GM21825 (cell line): ENCODE measurements around the gene TMTC1.

Experiments
- ATAC-seq: cut with Tn5 transposase; IDR thresholded peaks from one replicate; pipeline ENCODE4 v1.9.1; 2021; ENCODE audit warnings: mild to moderate bottlenecking, moderate library complexity; ENCODE audit not compliant: unreplicated experiment

Gene TMTC1

DNA sequence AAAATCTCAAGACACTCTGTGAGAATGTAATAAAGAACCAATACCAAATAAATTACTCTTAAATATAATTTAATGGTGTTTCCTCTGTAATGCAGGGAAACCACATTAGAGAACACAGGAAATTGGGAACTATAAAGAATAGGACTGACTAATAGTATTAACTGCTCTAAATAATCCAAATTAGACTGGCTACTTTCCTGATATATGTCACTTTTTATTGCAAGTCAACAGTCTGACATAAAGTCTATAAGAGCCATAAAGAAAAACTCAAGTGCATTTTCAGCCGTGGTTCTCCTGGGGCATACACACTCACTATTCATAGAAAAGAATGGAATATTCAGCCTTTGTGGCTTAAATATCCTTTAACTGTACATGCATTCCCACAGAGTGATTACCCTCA lies 161.5 kb downstream of the TMTC1 start:
- no peak for ATAC-seq

DNA sequence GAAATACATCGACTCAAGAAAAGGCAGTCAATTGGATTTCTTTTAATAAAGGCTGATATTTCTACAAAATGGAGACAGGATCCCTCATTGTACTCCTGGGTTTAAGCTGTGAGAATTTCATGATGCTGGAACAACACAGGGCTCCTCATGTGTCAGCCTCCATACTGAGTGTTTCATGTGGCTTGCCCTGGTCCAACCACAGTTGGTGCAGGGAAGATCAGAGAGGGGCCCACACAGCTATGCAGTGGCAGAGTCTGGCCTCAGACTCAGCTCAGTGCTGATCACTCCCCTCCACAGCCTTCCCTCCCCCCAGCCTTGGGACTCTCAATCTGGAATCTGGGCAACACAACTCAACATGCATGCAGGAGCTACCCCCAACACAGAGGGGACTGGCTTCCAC lies 163.7 kb downstream of the TMTC1 start:
- ATAC-seq, result no peak

DNA sequence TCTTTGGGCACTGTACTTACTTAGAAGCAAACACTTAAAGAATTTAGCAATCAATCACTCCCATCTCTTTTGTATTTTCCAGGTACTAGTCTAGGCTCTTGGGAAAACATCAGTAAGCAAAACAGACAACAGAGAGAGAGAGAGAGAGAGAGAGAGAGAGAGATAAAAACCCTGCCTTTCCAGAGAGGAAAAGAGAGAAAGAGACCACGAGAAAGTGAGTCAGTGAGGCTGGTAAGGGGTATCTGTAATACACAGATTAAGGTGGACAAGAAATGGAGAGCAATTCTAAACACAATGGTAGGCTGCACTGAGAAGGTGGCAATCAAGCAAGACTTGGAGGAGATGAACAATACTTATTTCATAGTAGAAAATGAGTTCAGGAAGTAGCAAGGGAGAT lies 166.3 kb downstream of the TMTC1 start:
- no peak for ATAC-seq

DNA sequence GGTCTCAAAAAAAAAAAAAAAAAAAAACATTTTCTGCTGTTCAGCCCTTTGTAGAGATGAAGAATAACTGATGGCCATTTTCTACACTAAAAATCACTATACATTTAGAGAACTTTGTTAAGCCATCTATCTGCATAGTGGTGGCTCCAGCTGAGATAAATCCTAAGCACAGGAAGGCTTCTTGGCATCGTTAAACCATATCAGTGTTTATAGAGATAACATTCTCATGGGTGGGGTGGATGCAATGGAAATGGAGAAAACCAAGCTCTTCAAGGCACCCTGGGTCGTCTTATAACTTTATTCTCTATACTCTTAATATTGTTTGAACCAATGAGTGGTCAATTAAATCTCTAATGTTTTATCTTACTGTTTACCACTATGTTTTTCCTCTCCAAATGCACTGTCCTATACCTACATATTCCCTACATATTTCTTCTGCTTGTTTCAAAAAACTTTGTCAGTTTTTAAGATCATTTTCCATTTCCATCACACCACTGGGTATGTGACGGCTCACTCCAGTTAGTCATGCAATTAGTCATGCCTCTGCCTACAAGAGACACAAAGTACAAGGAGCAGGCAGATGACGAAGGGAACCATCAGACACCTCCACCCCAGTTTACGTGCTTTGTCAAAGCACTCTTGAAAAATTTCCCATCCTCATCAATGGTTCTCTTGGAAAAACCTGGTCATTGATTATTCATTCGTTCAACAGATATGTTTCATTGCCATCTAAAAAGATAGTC lies 166.9 kb downstream of the TMTC1 start:
- no peak for ATAC-seq

DNA sequence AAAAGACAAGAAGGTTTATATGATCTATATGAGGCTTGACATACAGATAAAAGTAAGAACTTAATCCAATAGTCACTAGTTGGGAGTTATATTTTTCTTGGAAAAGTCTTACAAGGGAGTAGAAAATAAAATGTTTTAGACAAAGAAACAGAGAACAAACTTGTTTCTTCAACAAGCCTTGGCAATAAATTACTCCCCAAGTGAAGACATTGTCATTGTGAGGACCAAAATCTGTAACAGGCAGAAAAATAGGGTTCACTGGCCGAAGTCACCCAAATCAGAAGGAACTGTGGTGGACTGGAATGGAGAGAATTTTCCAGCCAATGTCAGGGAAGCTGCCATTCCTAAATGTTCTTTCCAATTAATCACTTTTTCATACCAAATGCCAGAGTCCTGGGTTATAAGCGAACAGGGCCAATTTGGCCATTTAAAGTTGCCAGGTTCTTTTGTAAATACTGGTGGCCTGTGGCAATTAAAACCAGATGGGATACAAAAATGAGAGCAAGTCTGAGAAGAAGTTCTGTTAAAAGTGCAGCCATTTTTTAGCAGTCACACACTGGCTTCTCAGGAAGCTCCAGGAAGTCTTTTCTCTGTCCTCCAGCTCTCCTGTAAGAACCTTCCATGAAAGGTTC lies 168.9 kb downstream of the TMTC1 start:
- no peak for ATAC-seq

DNA sequence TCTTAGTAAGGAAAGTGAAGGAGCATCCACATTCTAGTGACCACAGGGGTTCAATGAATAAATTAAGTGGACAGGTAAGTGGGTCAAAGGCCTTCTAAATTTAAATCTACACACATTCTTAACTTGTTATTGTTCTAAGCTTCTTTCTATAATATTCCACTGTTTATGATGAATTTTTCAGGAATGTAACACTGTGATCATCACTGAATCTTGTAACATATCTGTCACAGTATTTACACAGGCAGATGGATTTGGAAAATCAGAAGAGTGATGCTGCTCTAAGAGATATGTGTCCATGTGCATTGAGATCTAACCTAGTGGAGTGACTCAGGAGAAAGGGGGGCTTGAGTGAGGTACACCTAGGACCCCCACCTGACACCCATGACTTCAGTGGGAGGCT lies 170.8 kb downstream of the TMTC1 start:
- ATAC-seq, result no peak

DNA sequence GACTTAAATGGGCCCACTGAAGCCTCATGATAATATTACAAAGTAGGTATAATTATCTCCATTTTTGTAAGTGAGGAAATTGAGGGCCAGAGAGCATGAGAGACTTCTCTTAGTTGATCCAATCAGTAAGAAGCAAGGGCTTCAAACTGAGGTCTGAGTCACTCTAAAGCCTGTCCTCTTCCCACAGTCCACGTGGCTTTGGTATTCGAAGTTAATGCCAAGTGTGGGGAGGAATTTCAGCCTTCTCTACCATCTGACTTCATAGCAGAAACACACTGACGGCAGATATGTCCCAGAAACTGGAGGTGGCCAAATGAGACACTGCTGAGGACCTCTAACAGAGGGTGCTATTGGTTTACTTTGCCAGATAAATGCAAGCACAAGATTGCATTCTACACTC lies 171.8 kb downstream of the TMTC1 start:
- no peak for ATAC-seq

DNA sequence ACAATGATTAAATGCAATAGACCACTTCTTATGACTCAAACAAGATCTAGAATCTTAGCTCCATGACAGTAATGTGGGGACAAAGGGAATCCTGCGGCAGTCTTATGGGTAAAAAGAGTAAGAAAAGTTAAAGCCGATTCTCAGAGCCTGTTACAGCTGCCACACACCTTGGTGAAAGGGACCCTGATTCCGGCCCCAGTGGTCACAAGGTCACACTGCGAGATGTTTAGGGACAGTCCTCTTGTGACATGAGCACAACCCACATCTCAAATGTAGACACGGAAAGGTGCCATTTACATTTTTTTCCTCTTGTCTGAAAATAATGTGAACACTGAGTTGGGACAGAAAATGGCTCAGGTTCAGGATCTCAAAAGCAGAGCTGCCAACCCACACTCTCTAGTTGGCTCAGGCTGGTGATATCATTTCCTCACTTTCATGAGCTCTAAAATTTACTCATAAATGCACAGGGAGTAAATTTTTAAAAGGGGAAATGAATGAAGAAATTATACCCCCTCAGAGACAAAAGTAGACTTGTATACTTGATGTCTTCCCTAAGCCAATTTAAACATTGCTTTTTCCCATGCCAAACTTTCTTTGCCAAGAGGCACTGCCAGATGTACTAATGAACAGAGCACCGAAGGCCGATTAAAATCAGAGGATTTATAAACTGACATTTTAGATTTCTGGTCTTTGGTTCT lies 173.1 kb downstream of the TMTC1 start:
- ATAC-seq, result no peak

DNA sequence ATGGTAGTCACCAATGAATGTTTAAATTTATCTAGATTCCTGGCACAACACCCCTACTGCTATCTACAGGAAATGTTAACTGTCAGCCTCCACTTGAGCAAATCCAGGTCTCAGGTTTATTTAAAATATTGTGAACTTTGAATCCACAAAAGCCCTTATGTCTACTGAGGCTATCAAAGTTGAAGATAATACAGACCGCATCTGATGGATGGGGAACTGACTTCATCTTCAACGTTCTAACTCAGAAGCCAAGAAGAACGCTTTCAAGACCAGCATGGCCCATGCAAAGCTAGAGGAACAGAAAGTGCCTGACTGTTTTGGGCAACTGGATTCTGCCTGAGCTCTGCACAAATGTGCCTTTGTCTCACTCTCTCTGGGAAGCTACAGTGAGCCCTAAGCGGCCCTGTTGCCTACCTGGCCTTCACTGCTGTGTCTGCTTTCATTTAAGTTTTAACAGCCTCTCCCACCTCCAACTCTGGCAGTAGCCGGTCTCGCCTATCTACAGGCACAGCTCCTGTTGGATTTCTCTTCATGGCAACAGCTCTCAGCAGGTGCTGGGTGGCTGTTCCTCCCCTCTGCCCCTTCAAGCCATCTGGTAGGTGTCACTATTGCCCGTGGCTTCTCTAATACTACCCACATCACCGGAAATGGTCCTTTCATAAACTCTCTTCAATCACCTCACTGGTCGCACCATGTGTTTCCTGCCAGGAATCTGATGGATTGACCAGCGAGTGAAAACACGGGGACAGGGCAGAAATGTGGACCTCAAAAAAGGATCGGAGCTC lies 174.1 kb downstream of the TMTC1 start:
- ATAC-seq, result no peak

DNA sequence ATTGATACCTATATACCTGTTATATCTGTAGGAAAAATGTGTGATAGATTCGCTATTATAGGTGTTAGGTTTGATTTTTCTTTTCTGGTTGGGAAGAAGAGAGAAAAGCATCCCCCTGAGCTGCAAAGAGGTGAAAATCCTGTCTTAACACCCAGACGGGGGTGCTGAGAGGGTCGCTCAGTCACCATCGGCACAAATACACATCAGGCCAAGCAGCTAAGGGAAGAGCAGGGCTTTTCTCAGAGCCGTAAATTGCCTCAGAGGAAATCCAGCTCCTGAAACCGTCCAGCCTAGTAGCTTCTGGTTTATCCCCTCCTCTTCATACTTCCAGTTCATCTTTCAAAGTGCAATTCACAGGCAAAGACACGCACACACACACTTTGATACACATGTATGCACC lies 175.2 kb downstream of the TMTC1 start:
- no peak for ATAC-seq

DNA sequence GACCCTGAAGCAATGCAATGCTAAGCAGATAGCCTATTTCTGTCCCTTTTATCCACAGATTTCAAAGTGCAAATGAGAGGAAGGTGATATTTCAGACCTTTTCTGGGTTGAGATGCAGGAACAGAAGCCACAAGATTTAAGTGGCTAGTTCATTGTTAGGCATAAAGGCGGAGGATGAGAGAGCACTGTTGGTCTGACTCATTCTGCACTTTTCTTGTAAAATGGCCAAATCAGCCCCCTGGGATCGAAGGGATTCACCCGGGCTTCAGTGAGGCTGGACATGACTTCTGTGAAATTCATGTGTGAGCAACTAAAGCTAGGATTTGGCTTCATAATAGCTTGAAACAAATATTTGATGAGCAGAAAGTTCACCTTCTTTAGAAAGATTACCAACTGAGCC lies 184.4 kb downstream of the TMTC1 start:
- ATAC-seq, result no peak

DNA sequence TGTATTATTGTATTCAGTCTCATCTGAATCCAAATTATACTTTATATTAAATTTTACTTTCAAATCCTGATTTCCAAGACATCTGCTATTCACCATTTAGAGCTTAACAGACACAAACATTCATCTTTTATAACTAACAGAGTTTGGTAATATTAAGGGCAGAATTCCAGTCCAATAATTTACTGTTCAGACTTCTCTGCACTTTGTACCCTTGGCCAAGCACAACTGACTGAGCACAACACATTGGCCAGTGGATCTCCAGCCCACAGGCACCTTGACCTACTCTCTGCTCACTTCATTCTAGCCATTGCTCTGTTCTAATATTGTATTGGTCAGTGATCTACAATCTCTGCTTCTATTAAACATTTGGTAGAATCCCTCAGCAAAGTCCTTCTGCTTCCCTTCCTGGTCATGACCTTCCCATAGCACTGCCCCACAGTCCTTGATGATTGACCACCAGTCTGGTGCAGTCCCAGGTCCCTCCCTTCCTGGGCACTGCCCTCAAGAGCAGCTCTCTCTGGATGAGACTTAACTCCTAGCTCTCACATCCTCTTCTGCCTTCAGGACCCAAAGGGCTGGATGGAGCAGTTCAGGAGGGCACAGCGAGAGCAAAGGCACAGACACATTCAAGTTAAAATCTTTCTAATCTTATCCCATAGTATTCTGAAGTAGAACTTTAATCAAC lies 188.5 kb downstream of the TMTC1 start:
- ATAC-seq, result no peak

DNA sequence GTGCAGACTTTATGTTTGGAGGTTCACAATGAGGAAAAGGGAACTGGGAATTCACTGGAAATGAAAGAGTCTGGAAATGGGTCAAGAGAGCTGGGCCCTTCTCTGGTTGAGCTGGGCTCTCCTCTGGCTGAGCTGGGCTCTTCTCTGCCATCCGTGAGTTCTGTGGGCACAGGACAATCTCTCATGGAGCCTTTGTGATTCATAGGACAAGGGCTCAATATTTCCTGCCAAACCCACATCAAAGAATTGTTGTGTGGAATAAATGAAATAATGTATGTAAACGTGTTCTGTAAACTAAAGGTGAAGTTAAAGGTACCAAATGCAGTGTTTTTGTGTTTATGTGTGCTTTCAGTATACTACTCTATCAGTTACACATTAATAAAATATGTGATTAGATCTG lies 190.7 kb downstream of the TMTC1 start:
- ATAC-seq, result no peak

DNA sequence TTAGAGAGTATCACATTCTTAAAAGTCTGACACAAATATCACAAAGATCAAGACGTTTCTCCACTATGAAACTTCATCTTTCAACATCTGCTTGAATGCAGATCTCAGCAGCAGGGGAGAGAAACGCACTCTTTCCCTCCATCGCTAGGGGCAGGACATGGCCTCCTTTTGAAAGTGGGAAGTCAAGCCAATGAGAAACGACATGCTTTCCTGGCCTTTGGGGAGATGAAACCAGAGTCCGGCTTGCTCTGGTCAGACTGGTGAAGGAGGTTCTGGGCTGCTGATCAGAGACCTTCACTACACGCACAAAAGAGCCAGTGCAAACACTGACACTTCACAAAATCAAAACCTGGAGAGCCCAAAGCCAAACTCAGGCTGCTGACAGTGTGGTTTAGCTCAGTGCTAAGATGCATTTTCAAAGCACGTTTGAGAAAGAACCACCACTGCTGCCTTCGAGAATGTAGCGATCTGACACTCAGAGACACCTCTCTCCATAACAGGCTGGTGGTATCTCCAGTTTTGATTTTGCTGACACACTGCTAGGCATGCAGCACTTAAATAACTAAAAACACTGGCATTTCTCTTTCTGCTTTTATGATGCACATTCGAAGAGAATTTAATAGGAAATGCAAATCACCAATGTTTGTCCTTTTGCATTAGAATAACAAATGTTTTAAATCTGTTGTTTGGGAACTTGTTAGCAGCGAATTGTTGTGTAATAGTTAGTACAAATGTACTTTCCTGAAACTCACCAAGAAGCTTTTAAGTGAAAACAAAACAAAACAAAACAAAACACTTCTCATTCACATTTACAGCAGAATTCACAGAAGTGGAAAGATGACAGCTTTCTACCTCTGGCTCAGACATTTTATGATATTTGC lies 192.4 kb downstream of the TMTC1 start:
- ATAC-seq, result no peak

DNA sequence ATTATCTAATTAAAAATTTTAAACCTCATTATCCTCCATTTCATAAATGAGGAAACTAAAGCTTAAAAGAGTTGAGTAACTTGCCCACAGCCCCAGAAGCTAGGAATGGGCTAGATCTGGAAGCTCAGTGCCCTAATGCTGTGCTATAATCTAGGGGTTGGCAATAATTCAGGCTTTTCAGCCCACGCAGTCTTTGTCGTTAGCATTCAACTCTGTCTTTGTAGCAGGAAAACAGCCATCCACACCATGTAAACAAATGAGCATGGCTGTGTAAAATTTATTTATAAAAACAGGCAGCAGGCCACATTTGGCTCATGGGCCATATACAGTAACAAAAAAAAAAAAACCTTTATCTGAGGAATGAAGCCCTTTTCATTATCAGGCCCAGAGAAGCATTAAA lies 193.9 kb downstream of the TMTC1 start:
- ATAC-seq, result no peak

DNA sequence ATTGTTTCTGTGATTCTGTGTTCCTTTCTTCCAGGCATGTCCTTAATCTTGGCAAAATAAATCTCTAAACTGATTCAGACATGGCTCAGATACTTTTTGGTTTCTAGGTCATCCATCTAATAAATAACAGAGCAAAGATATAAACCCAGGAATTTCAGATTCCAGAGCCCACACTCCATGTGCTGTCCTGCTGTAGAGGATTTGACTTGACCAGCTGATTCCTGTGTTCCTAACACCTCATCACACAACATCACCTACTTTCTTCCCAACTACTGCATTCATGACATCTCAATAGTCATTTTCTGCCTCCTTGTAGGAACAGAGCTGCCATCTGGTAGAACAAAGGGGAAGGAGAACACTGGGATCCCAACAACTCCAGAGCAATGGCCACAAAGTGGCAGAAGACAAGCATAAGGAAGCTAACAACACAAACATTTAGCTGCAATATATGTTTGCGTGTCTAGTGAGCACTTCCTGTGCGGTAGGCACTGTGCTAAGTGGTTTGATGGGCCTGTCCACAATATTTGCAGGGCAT lies 194.4 kb downstream of the TMTC1 start:
- ATAC-seq, result no peak

DNA sequence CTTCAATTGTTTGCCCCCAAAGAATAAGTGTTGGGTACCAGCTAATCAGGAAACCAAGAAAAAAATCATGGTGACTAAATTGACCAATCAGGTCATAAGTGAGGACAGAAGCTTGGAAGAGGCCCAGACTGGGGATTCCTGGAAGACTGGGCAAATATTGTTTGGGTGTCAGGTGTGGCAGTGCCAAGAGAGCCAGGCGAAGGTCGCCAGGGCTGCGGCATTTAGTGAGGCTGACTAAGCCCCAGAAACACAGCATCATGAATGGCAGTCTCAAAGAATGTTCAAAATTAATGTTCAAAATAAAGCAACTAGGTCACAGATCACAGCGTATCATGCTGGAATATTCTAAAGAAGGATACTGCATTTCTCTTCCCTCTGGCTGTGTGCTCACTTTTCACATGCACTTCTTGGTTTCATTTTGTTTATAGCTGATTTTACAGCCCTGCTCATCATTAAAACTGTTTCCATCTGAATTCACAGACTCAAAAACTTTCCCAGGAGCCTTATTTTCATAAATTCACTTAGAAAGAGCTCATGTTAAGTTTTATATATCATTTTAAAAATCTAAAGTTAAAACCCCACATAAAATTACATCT lies 201.0 kb downstream of the TMTC1 start:
- ATAC-seq, result no peak

DNA sequence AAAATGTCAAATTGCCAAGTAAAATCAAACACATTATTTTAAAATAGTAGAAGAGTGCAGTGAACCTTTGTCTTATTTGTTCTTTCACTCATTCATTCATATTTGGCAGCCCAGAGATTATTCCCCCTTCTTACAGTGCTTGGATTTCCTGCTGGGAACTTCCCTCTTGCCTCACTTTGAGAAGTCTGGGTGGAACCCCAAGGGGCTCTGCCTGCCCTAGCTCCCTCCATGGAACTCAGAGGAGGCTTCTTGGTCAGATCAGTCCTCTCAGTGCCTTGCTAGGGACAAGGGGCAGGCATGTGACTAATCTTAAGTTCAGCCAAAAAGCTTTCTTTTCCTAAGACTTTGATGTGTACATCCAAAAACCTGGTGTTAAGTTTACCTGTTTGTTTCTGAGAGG lies 201.6 kb downstream of the TMTC1 start:
- ATAC-seq, result no peak

DNA sequence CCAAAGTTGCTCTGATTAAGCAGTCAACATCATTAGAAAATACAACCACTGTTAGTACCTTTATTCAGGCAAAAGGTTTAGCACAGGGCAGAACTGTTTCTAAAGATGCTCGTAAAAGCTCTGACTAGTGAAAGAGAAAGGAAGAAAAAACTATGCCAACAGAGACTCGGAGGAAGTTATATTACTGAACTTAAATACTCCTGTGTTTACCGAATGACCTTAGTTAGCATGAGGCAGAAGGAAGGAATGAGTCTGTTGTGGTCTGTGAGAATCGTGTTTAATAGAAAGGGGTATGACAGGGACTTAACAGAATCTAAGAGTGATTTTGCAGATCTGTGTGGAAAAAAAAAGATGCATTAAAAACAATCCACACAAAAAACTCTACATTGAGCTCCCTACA lies 202.1 kb downstream of the TMTC1 start:
- no peak for ATAC-seq
